Retina (tissue), 1 donor: Measurements from ENCODE around the gene ERVK3-1.

Experiments used
- DNase-seq: peaks from one replicate; pipeline ENCODE4 v3.0.0-alpha.2; 2016

Gene ERVK3-1

DNA sequence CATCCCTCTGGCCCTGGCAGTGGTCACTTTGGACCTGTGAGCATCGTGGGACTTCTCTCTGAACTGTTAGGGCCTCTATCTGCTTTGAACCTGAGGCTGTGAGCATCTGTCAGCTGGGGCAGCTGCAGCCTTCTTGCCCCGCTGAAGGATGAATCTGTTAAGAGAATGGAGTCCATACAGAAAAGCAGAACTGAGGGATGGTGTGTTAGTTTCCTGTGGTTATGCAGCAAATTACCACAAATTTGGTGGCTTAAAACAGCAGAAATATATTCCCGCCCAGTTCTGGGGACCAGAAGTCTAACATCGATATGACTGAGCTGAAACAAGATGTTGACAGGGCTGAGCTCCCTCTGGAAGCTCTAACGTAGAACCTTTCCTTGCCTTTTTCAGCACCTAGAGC is 59.0 kb downstream of the ERVK3-1 start:
- no peak for DNase-seq
